ENCODE data around the gene ZNF384.

DNA sequence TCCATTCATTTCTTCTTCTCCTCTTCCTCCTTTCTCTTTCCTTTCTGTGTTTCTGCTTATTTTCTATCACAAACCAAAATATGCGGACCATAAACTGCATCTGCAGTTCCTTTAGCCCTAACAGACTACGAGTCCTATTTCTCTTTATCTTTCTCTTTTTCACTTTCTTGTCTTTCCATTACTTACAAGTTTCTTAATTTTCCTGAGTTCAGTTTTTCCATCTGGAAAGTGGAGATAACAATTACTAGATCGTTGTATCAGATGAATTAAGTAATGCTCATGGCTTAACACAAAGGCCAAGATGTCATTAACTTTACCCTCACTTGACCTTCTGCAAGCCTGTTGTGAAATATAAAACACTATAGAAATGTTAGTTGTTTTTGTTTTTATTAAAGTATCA, 33.7 kb upstream of the ZNF384 start:
- TF ChIP-seq POLR2A (IDR thresholded peaks at IDR 0.05) = no peak
- TF ChIP-seq, protein P1, sequence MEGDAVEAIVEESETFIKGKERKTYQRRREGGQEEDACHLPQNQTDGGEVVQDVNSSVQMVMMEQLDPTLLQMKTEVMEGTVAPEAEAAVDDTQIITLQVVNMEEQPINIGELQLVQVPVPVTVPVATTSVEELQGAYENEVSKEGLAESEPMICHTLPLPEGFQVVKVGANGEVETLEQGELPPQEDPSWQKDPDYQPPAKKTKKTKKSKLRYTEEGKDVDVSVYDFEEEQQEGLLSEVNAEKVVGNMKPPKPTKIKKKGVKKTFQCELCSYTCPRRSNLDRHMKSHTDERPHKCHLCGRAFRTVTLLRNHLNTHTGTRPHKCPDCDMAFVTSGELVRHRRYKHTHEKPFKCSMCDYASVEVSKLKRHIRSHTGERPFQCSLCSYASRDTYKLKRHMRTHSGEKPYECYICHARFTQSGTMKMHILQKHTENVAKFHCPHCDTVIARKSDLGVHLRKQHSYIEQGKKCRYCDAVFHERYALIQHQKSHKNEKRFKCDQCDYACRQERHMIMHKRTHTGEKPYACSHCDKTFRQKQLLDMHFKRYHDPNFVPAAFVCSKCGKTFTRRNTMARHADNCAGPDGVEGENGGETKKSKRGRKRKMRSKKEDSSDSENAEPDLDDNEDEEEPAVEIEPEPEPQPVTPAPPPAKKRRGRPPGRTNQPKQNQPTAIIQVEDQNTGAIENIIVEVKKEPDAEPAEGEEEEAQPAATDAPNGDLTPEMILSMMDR (IDR thresholded peaks at IDR 0.05) = no peak

All from testis (tissue), 2 donors.